Trophoblast cell (in vitro differentiated cells and primary cell): Measurements from ENCODE around the gene SPATS2L.

Experiments
- DNase-seq, 2 donors: peaks; one replicate each; pipeline ENCODE4 v3.0.0-alpha.2; 2016
- H2AFZ ChIP-seq: 2 replicates; pipeline ENCODE4 v1.6.1; 2013; ENCODE audit warnings: low read length, moderate library complexity, mild to moderate bottlenecking; ENCODE audit not compliant: insufficient read depth, poor library complexity
- H2AK5ac ChIP-seq: 2 replicates; pipeline ENCODE4 v1.6.1; 2013; ENCODE audit warnings: mild to moderate bottlenecking, low read length
- H2BK120ac ChIP-seq: 2 replicates; pipeline ENCODE4 v1.6.1; 2013; ENCODE audit warnings: low read length, mild to moderate bottlenecking, moderate library complexity; ENCODE audit not compliant: insufficient read depth, poor library complexity
- H2BK12ac ChIP-seq: 2 replicates; pipeline ENCODE4 v1.6.1; 2013; ENCODE audit warnings: mild to moderate bottlenecking, low read length, moderate library complexity
- H2BK5ac ChIP-seq: 2 replicates; pipeline ENCODE4 v1.6.1; 2013; ENCODE audit warnings: low read length, low read depth, moderate library complexity, mild to moderate bottlenecking; ENCODE audit not compliant: poor library complexity
- H3K14ac ChIP-seq: 2 replicates; pipeline ENCODE4 v1.6.1; 2013; ENCODE audit warnings: mild to moderate bottlenecking, low read length
- H3K18ac ChIP-seq: 2 replicates; pipeline ENCODE4 v1.6.1; 2013; ENCODE audit warnings: mild to moderate bottlenecking, low read length
- H3K23ac ChIP-seq: 2 replicates; pipeline ENCODE4 v1.6.1; 2013; ENCODE audit warnings: low read length
- H3K27ac ChIP-seq: 2 replicates; pipeline ENCODE4 v1.5.1; 2013; ENCODE audit warnings: low read depth, mild to moderate bottlenecking, inconsistent platforms, low read length, moderate library complexity
- H3K27me3 ChIP-seq: 2 replicates; pipeline ENCODE4 v1.6.1; 2013; ENCODE audit warnings: inconsistent platforms, mild to moderate bottlenecking, low read length, moderate library complexity; ENCODE audit not compliant: insufficient read depth
- H3K36me3 ChIP-seq, 2 experiments: 1 replicate in 1 of 2; 2 replicates in 1 of 2; pipeline ENCODE4 v1.6.1; 2013; ENCODE audit warnings: low read length in 2 of 2, mild to moderate bottlenecking in 2 of 2, moderate library complexity in 1 of 2; ENCODE audit not compliant: insufficient read depth in 2 of 2, control insufficient read depth in 1 of 2
- H3K4ac ChIP-seq: 2 replicates; pipeline ENCODE4 v1.6.1; 2013; ENCODE audit warnings: low read depth, mild to moderate bottlenecking, low read length, moderate library complexity
- H3K4me1 ChIP-seq, 2 experiments: 1 replicate in 1 of 2; 2 replicates in 1 of 2; pipeline ENCODE4 v1.6.1; 2013; ENCODE audit warnings: low read length in 2 of 2, mild to moderate bottlenecking in 2 of 2, moderate library complexity in 1 of 2; ENCODE audit not compliant: insufficient read depth in 2 of 2, control insufficient read depth in 1 of 2
- H3K4me2 ChIP-seq: 2 replicates; pipeline ENCODE4 v1.6.1; 2013; ENCODE audit warnings: inconsistent platforms, mild to moderate bottlenecking, low read length, moderate library complexity
- H3K4me3 ChIP-seq: 2 replicates; pipeline ENCODE4 v1.5.1; 2013; ENCODE audit warnings: mild to moderate bottlenecking, low read depth, low read length, inconsistent platforms
- H3K79me1 ChIP-seq: one replicate; pipeline ENCODE4 v1.6.1; 2013; ENCODE audit warnings: low read length
- H3K79me2 ChIP-seq: 2 replicates; pipeline ENCODE4 v1.6.1; 2013; ENCODE audit warnings: low read length, mild to moderate bottlenecking; ENCODE audit not compliant: control insufficient read depth, insufficient read depth, poor library complexity
- H3K9ac ChIP-seq: 2 replicates; pipeline ENCODE4 v1.6.1; 2013; ENCODE audit warnings: mild to moderate bottlenecking, low read length
- H3K9me3 ChIP-seq: 2 replicates; pipeline ENCODE4 v1.6.1; 2013; ENCODE audit warnings: low read depth, mild to moderate bottlenecking, control low read depth, inconsistent platforms, low read length; ENCODE audit not compliant: insufficient read depth
- H4K12ac ChIP-seq: 2 replicates; pipeline ENCODE4 v1.6.1; 2013; ENCODE audit warnings: low read depth, mild to moderate bottlenecking, low read length, moderate library complexity
- H4K8ac ChIP-seq: 2 replicates; pipeline ENCODE4 v1.6.1; 2013; ENCODE audit warnings: low read depth, mild to moderate bottlenecking, low read length, moderate library complexity
- H4K91ac ChIP-seq: one replicate; pipeline ENCODE4 v1.6.1; 2013; ENCODE audit warnings: low read depth, mild to moderate bottlenecking, low read length, moderate library complexity
- WGBS: extraction: QIAGEN DNeasy Blood & Tissue Kit; methylation state at CpG from one replicate; pipeline ENCODE4 v1.1.7; 2013; ENCODE audit warnings: missing lambda C conversion rate; ENCODE audit not compliant: insufficient read length, insufficient coverage; ENCODE audit errors: extremely low coverage; 5-methylcytosine and 5-hydroxymethylcytosine counted together

Gene SPATS2L

GRCh38 chr2:200274116-200275075 is 32.1 kb upstream of the SPATS2L start:
- H3K4me1 ChIP-seq, result peaks cover 0 to 2% of the 10 kb centered on the region in 2 experiments
- no CpG with 5 or more reads among the region's 7 CpGs for WGBS

GRCh38 chr2:200275295-200276013 is 31.0 kb upstream of the SPATS2L start:
- Histone ChIP-seq H3K36me3 (no peaks in the 10 kb centered on the region), H3K4ac (no peak overlapping the region), H3K4me3 (no peak overlapping the region), H3K27me3 (no peaks in the 10 kb centered on the region), H2BK5ac (no peak overlapping the region), H4K91ac (no peak overlapping the region), H4K12ac (no peak overlapping the region), H3K23ac (no peak overlapping the region), H4K8ac (no peak overlapping the region), H3K14ac (no peak overlapping the region), H3K4me2 (no peak overlapping the region), H3K9me3 (no peaks in the 10 kb centered on the region), H3K79me2 (no peaks in the 10 kb centered on the region), H3K27ac (no peak overlapping the region), H3K9ac (no peak overlapping the region), H2BK12ac (no peak overlapping the region), H2AFZ (no peak overlapping the region), H3K79me1 (no peaks in the 10 kb centered on the region), H3K4me1 (peaks cover 0 to 2% of the 10 kb centered on the region in 2 experiments), H3K18ac (no peak overlapping the region), H2AK5ac (no peak overlapping the region), H2BK120ac (no peak overlapping the region)
- no CpG with 5 or more reads among the region's 5 CpGs for WGBS
- no peak for DNase-seq

More at GRCh38 chr2:200274116-200275075, 32.1 kb upstream of the SPATS2L start:
- Histone ChIP-seq H3K79me2 (no peaks in the 10 kb centered on the region), H4K8ac (no peak overlapping the region), H2BK12ac (peak overlapping the region; percentile 71), H3K4ac (no peak overlapping the region), H2BK120ac (no peak overlapping the region), H3K23ac (no peak overlapping the region), H2AFZ (no peak overlapping the region), H3K14ac (no peak overlapping the region), H3K4me2 (no peak overlapping the region), H3K9me3 (no peaks in the 10 kb centered on the region), H3K4me3 (no peak overlapping the region), H4K91ac (no peak overlapping the region), H3K27ac (no peak overlapping the region), H2BK5ac (no peak overlapping the region), H2AK5ac (no peak overlapping the region), H3K9ac (no peak overlapping the region), H3K27me3 (no peaks in the 10 kb centered on the region), H3K18ac (no peak overlapping the region), H3K36me3 (no peaks in the 10 kb centered on the region), H4K12ac (no peak overlapping the region), H3K79me1 (no peaks in the 10 kb centered on the region)
- peak in 1 of 2 donors; percentile 11 for DNase-seq

- no peak overlapping the region for H3K4me2 ChIP-seq
- H3K79me1 ChIP-seq, result no peaks in the 10 kb centered on the region
- H4K12ac ChIP-seq, result no peak overlapping the region
- H3K4me3 ChIP-seq, result no peak overlapping the region
- H2BK12ac ChIP-seq, result no peak overlapping the region
- peaks cover 0 to 2% of the 10 kb centered on the region in 2 experiments for H3K4me1 ChIP-seq
- no peak overlapping the region for H3K23ac ChIP-seq
- no peak for DNase-seq
- H3K14ac ChIP-seq, result no peak overlapping the region
- no peak overlapping the region for H2AFZ ChIP-seq
- no peak overlapping the region for H3K4ac ChIP-seq
- H4K8ac ChIP-seq, result no peak overlapping the region
- H2BK5ac ChIP-seq, result no peak overlapping the region
- no peaks in the 10 kb centered on the region for H3K27me3 ChIP-seq
- no peaks in the 10 kb centered on the region for H3K79me2 ChIP-seq
- H3K18ac ChIP-seq, result no peak overlapping the region
- no peak overlapping the region for H2AK5ac ChIP-seq
- no peak overlapping the region for H4K91ac ChIP-seq
- no peak overlapping the region for H2BK120ac ChIP-seq
- H3K36me3 ChIP-seq, result no peaks in the 10 kb centered on the region
- no peak overlapping the region for H3K27ac ChIP-seq
- no peaks in the 10 kb centered on the region for H3K9me3 ChIP-seq
- no CpG with 5 or more reads among the region's 2 CpGs for WGBS
- no peak overlapping the region for H3K9ac ChIP-seq
Observed at GRCh38 chr2:200276472-200276871, 30.0 kb upstream of the SPATS2L start.

GRCh38 chr2:200278694-200279316 is 27.7 kb upstream of the SPATS2L start:
- WGBS, result no CpG with 5 or more reads among the region's 6 CpGs

More at GRCh38 chr2:200278694-200279316, 27.7 kb upstream of the SPATS2L start:
- H2BK5ac ChIP-seq, result no peak overlapping the region
- no peaks in the 10 kb centered on the region for H3K79me1 ChIP-seq
- H3K4me2 ChIP-seq, result no peak overlapping the region
- H3K4me1 ChIP-seq, result peaks cover 0 to 2% of the 10 kb centered on the region in 2 experiments
- no peak overlapping the region for H2BK120ac ChIP-seq
- H3K36me3 ChIP-seq, result no peaks in the 10 kb centered on the region
- no peak overlapping the region for H3K27ac ChIP-seq
- no peak overlapping the region for H4K12ac ChIP-seq
- H2AK5ac ChIP-seq, result no peak overlapping the region
- H3K23ac ChIP-seq, result no peak overlapping the region
- no peak overlapping the region for H3K9ac ChIP-seq
- H3K79me2 ChIP-seq, result no peaks in the 10 kb centered on the region
- H2AFZ ChIP-seq, result no peak overlapping the region
- DNase-seq, result no peak
- H3K9me3 ChIP-seq, result no peaks in the 10 kb centered on the region
- H2BK12ac ChIP-seq, result no peak overlapping the region
- H4K8ac ChIP-seq, result no peak overlapping the region
- H4K91ac ChIP-seq, result no peak overlapping the region
- no peak overlapping the region for H3K18ac ChIP-seq
- no peaks in the 10 kb centered on the region for H3K27me3 ChIP-seq
- no peak overlapping the region for H3K14ac ChIP-seq
- no peak overlapping the region for H3K4me3 ChIP-seq
- H3K4ac ChIP-seq, result no peak overlapping the region
